Liver (tissue), 9 donors: ENCODE data around the gene HOXD9. TPM values are rescaled to one million over a fixed set of nuclear protein-coding genes. Genes with fewer than 3 reads are reported as not detected.

ENCODE experiments used
- DNase-seq: peaks from one replicate; pipeline ENCODE4 v3.0.0-alpha.2; 2017; ENCODE audit warnings: low spot score
- H3K27ac ChIP-seq, 2 donors: one replicate each; pipeline ENCODE4 v1.7.0; 2013; ENCODE audit warnings: inconsistent platforms in 2 of 2, low read length in 2 of 2, control low read depth in 1 of 2, low read depth in 1 of 2, mild to moderate bottlenecking in 1 of 2
- H3K27me3 ChIP-seq, 4 donors: one replicate each; pipeline versions ENCODE4 v1.6.1 to v1.7.0; 2013; ENCODE audit warnings: low read length in 3 of 4, inconsistent platforms in 1 of 4, mild to moderate bottlenecking in 1 of 4, moderate library complexity in 1 of 4; ENCODE audit not compliant: control insufficient read depth in 4 of 4, insufficient read depth in 4 of 4
- H3K36me3 ChIP-seq, 4 donors: one replicate each; pipeline versions ENCODE4 v1.6.1 to v1.7.0; 2013; ENCODE audit warnings: low read length in 3 of 4, mild to moderate bottlenecking in 3 of 4, low read depth in 1 of 4, moderate library complexity in 1 of 4; ENCODE audit not compliant: control insufficient read depth in 4 of 4, insufficient read depth in 3 of 4
- H3K4me1 ChIP-seq, 4 donors: one replicate each; pipeline versions ENCODE4 v1.6.1 to v1.7.0; 2013; ENCODE audit warnings: low read length in 3 of 4, mild to moderate bottlenecking in 3 of 4, moderate library complexity in 1 of 4; ENCODE audit not compliant: control insufficient read depth in 4 of 4, insufficient read depth in 4 of 4
- H3K4me3 ChIP-seq, 3 donors: one replicate each; pipeline versions ENCODE4 v1.6.1 to v1.7.0; 2013; ENCODE audit warnings: low read length in 3 of 3, control low read depth in 1 of 3, low read depth in 1 of 3, mild to moderate bottlenecking in 1 of 3
- H3K9ac ChIP-seq, 2 donors: one replicate each; pipeline ENCODE4 v1.7.0; 2013; ENCODE audit warnings: low read length in 2 of 2, mild to moderate bottlenecking in 2 of 2, moderate library complexity in 2 of 2, control low read depth in 1 of 2, low read depth in 1 of 2
- H3K9me3 ChIP-seq, 4 donors: one replicate each; pipeline versions ENCODE4 v1.6.1 to v1.7.0; 2013; ENCODE audit warnings: low read length in 3 of 4; ENCODE audit not compliant: control insufficient read depth in 4 of 4
- EGR1 ChIP-seq, 2 donors: IDR thresholded peaks; 2 replicates each; pipeline ENCODE4 v1.6.1; 2016 to 2018; ENCODE audit warnings: antibody characterized with exemption in 2 of 2, low read depth in 2 of 2
- FOXA1 ChIP-seq: IDR thresholded peaks from 2 replicates; pipeline ENCODE4 v1.6.1; 2016; ENCODE audit warnings: antibody characterized with exemption
- FOXA2 ChIP-seq: IDR thresholded peaks from 2 replicates; pipeline ENCODE4 v1.6.1; 2016; ENCODE audit warnings: antibody characterized with exemption
- GABPA ChIP-seq, 2 donors: IDR thresholded peaks in 1 of 2; conservative IDR thresholded peaks in 1 of 2; 2 replicates each; pipeline ENCODE4 v1.6.1; 2016; ENCODE audit warnings: antibody characterized with exemption in 2 of 2, mild to moderate bottlenecking in 1 of 2, moderate library complexity in 1 of 2
- HNF4A ChIP-seq, 2 donors: conservative IDR thresholded peaks; 2 replicates each; pipeline ENCODE4 v1.6.1; 2016; ENCODE audit warnings: antibody characterized with exemption in 2 of 2, mild to moderate bottlenecking in 2 of 2
- HNF4G ChIP-seq: IDR thresholded peaks from 2 replicates; pipeline ENCODE4 v1.6.1; 2016; ENCODE audit warnings: antibody characterized with exemption
- NR2F2 ChIP-seq: IDR thresholded peaks from 2 replicates; pipeline ENCODE4 v1.6.1; 2016; ENCODE audit warnings: antibody characterized with exemption
- RAD21 ChIP-seq, 2 donors: IDR thresholded peaks; 2 replicates each; pipeline ENCODE4 v1.6.1; 2016; ENCODE audit warnings: antibody characterized with exemption in 2 of 2, mild to moderate bottlenecking in 2 of 2
- SP1 ChIP-seq: IDR thresholded peaks from 2 replicates; pipeline ENCODE4 v1.6.1; 2018; ENCODE audit warnings: antibody characterized with exemption, mild to moderate bottlenecking
- TAF1 ChIP-seq: conservative IDR thresholded peaks from 2 replicates; pipeline ENCODE4 v1.6.1; 2016; ENCODE audit warnings: antibody characterized with exemption, mild to moderate bottlenecking
- YY1 ChIP-seq: IDR thresholded peaks from 2 replicates; pipeline ENCODE4 v1.6.1; 2016; ENCODE audit warnings: antibody characterized with exemption, mild to moderate bottlenecking
- WGBS: extraction: QIAGEN DNeasy Blood & Tissue Kit; methylation state at CpG from one replicate; pipeline ENCODE4 v1.1.7; 2013; 5-methylcytosine and 5-hydroxymethylcytosine counted together
- polyA plus RNA-seq, 2 donors: library from polyadenylated mRNA; stranded (reverse) in 1 of 2; unstranded in 1 of 2; fragments of 200-250 nt in 1 of 2; fragments of >200 nt in 1 of 2; fragmentation: Nextera tagmentation in 1 of 2; extraction: Ambion mirVana in 1 of 2; gene quantifications; one replicate each; pipeline versions ENCODE4 v1.2.1 to v1.2.3, GENCODE V29; 2013 to 2015
- total RNA-seq, 2 donors: library from RNA; depleted of rRNA; stranded (reverse); fragments of >200 nt; gene quantifications; one replicate each; pipeline ENCODE4 v1.2.3, GENCODE V29; 2014
- TF ChIP-seq, protein P1 (sequence below): IDR thresholded peaks from 2 replicates; pipeline ENCODE4 v1.6.1; 2016; ENCODE audit warnings: antibody characterized with exemption
- TF ChIP-seq, protein P2 (sequence below): IDR thresholded peaks from 2 replicates; pipeline ENCODE4 v1.6.1; 2016; ENCODE audit warnings: antibody characterized with exemption
- TF ChIP-seq, protein P3 (sequence below): IDR thresholded peaks from 2 replicates; pipeline ENCODE4 v1.6.1; 2016; ENCODE audit warnings: antibody characterized with exemption
- donor health status: healthy.
- donor health status: healthy.
- donor health status: healthy.
- donor health status: healthy.
- donor health status: healthy.

Gene HOXD9
- total and polyA plus RNA-seq, 4 donors = 0.07 TPM; not detected in 3

- peaks cover 0 to 21% (median 4%) of the 10 kb centered on the region in 4 donors for H3K4me1 ChIP-seq
- TF ChIP-seq, protein P1, sequence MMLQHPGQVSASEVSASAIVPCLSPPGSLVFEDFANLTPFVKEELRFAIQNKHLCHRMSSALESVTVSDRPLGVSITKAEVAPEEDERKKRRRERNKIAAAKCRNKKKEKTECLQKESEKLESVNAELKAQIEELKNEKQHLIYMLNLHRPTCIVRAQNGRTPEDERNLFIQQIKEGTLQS = no peak
- TF ChIP-seq HNF4A (conservative IDR thresholded peaks at IDR 0.05) (no peak), NR2F2 (no peak), FOXA1 (no peak)
- no peak for DNase-seq
- no peaks in the 10 kb centered on the region for H3K36me3 ChIP-seq
- peak within 1 kb of the TSS in 1 of 3 donors; percentile 28 for H3K4me3 ChIP-seq
- 3% methylated on average over 85 of the region's 85 CpGs for WGBS
- H3K27me3 ChIP-seq = peaks cover 18 to 51% (median 37%) of the 10 kb centered on the region in 4 donors
- H3K27ac ChIP-seq = no peak within 1 kb of the TSS
- H3K9me3 ChIP-seq = no peaks in the 10 kb centered on the region
- H3K9ac ChIP-seq = no peak within 1 kb of the TSS
Measured at GRCh38 chr2:176106581-176107539, 15.7 kb upstream of the HOXD9 start, which contains the start of gene HOXD11. Gene HOXD11, plus strand, starts transcription at chr2:176107280. Its CDS starts 76 bp downstream, at chr2:176107356.

- Histone ChIP-seq H3K27ac (no peak overlapping the region), H3K9me3 (no peaks in the 10 kb centered on the region), H3K4me3 (peak overlapping the region in 1 of 3 donors; percentile 28), H3K27me3 (peaks cover 16 to 43% (median 38%) of the 10 kb centered on the region in 4 donors), H3K4me1 (peaks cover 0 to 21% (median 4%) of the 10 kb centered on the region in 4 donors), H3K36me3 (no peaks in the 10 kb centered on the region), H3K9ac (no peak overlapping the region)
- DNase-seq = no peak
- 5% methylated on average over 59 of the region's 59 CpGs for WGBS
- TF ChIP-seq RAD21 (IDR thresholded peaks at IDR 0.05) (no peak), YY1 (no peak), HNF4G (no peak), GABPA (IDR thresholded peaks at IDR 0.05 in 1 of 2, conservative IDR thresholded peaks at IDR 0.05 in 1 of 2) (no peak), TAF1 (no peak), HNF4A (conservative IDR thresholded peaks at IDR 0.05) (no peak)
- TF ChIP-seq, protein P2, sequence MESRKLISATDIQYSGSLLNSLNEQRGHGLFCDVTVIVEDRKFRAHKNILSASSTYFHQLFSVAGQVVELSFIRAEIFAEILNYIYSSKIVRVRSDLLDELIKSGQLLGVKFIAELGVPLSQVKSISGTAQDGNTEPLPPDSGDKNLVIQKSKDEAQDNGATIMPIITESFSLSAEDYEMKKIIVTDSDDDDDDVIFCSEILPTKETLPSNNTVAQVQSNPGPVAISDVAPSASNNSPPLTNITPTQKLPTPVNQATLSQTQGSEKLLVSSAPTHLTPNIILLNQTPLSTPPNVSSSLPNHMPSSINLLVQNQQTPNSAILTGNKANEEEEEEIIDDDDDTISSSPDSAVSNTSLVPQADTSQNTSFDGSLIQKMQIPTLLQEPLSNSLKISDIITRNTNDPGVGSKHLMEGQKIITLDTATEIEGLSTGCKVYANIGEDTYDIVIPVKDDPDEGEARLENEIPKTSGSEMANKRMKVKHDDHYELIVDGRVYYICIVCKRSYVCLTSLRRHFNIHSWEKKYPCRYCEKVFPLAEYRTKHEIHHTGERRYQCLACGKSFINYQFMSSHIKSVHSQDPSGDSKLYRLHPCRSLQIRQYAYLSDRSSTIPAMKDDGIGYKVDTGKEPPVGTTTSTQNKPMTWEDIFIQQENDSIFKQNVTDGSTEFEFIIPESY = no peak
- TF ChIP-seq, protein P3, sequence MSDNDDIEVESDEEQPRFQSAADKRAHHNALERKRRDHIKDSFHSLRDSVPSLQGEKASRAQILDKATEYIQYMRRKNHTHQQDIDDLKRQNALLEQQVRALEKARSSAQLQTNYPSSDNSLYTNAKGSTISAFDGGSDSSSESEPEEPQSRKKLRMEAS = no peak
Measured at GRCh38 chr2:176107731-176108181, 14.8 kb upstream of the HOXD9 start.

DNA sequence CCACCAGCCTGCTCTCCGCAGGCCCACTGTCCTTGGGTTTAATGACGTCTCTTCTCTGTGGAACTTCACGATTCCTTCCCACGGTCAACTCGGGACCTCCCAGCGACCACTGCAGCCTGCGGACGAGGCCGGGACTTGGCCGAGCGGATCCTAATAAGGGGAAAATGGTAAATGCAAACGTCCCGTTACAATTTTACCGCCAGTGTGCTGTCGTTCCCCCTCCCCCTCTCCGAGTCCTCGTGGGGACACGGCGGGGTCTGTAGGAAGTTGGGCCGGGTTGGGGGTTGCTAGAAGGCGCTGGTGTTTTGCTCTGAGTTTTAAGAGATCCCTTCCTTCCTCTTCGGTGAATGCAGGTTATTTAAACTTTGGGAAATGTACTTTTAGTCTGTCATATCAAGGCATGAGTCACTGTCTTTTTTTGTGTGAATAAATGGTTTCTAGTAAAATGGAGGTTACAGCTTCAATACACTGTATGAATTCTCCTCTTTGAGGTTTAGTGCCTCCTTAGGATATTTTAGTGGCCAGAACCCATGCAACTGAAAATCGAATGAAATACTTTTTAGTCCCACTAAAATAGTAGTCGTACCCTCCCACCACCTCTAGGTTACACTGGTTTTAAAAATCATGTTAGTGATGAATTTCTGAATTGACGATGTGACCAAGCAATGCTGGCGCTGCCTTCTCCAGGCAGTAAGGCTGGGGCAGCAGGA lies 13.2 kb upstream of the HOXD9 start:
- Histone ChIP-seq H3K9me3 (no peaks in the 10 kb centered on the region), H3K4me1 (peaks cover 0 to 20% (median 4%) of the 10 kb centered on the region in 4 donors), H3K27ac (no peak overlapping the region), H3K36me3 (no peaks in the 10 kb centered on the region), H3K27me3 (peaks cover 16 to 48% (median 37%) of the 10 kb centered on the region in 4 donors), H3K4me3 (no peak overlapping the region), H3K9ac (no peak overlapping the region)
- WGBS = 13% methylated on average over 26 of the region's 26 CpGs
- DNase-seq = no peak
- TF ChIP-seq GABPA (IDR thresholded peaks at IDR 0.05 in 1 of 2, conservative IDR thresholded peaks at IDR 0.05 in 1 of 2) (no peak), SP1 (no peak), EGR1 (IDR thresholded peaks at IDR 0.05; ENCODE audit: low read depth in 2 of 2) (no peak), HNF4G (no peak), FOXA2 (no peak)
- TF ChIP-seq, protein P1 = no peak
